OCI-LY7 (cell line): ENCODE data around the gene HOXB6. TPM values are rescaled to one million over a fixed set of nuclear protein-coding genes. Genes with fewer than 3 reads are reported as not detected.

Source experiments
- BruUV-seq: library from RNA; stranded (reverse); fragments of 400-500 nt; replicated peaks from 2 replicates; lab custom pipeline; 2021; lab: Mats Ljungman, UMichigan
- CTCF ChIA-PET: fragments of 300-600 bp; sonication (Branson Sonifier 250); formaldehyde crosslinking; loops from one replicate; lab custom pipeline; 2022; ENCODE audit warnings: antibody characterized with exemption; ENCODE audit not compliant: unreplicated experiment; lab: Charles Lee
- POLR2A ChIA-PET: fragments of 300-600 bp; sonication (Branson Sonifier 250); formaldehyde crosslinking; loops from one replicate; lab custom pipeline; 2022; ENCODE audit warnings: antibody characterized with exemption; lab: Charles Lee
- DNase-seq: peaks from one replicate; pipeline ENCODE4 v3.0.0-alpha.2; 2015; ENCODE audit warnings: low spot score
- H2AFZ ChIP-seq: fragments of 200-600 bp; sonication (generic), shearing (Covaris generic); 2 replicates; pipeline ENCODE4 v1.6.1; 2014; ENCODE audit warnings: mild to moderate bottlenecking, antibody characterized with exemption, low read length, moderate library complexity
- H3K27ac ChIP-seq: fragments of 200-600 bp; sonication (generic); 2 replicates; pipeline ENCODE4 v1.5.1; 2014; ENCODE audit warnings: mixed run types, low read depth, mild to moderate bottlenecking, moderate library complexity, low read length, inconsistent platforms; ENCODE audit not compliant: poor library complexity, severe bottlenecking
- H3K36me3 ChIP-seq: fragments of 200-600 bp; sonication (generic); 2 replicates; pipeline ENCODE4 v1.6.1; 2014; ENCODE audit warnings: mild to moderate bottlenecking, antibody characterized with exemption, low read length, moderate library complexity, mixed read lengths; ENCODE audit not compliant: insufficient read depth
- H3K4me1 ChIP-seq: fragments of 200-600 bp; sonication (generic); 2 replicates; pipeline ENCODE4 v1.5.1; 2014; ENCODE audit warnings: mild to moderate bottlenecking, low read length; ENCODE audit not compliant: insufficient read depth, poor library complexity, severe bottlenecking
- H3K4me2 ChIP-seq: fragments of 200-600 bp; sonication (generic); 2 replicates; pipeline ENCODE4 v1.6.1; 2014; ENCODE audit warnings: mild to moderate bottlenecking, low read length
- H3K4me3 ChIP-seq: fragments of 200-600 bp; sonication (generic); 2 replicates; pipeline ENCODE4 v1.5.1; 2014; ENCODE audit warnings: mild to moderate bottlenecking, low read depth, low read length; ENCODE audit not compliant: poor library complexity, severe bottlenecking
- H3K79me2 ChIP-seq: fragments of 200-600 bp; sonication (generic); 2 replicates; pipeline ENCODE4 v1.6.1; 2016; ENCODE audit warnings: low read depth, mild to moderate bottlenecking, low read length, moderate library complexity, mixed read lengths; ENCODE audit not compliant: insufficient read depth
- H3K9me2 ChIP-seq: fragments of 200-600 bp; sonication (generic); 2 replicates; pipeline ENCODE4 v1.6.1; 2016; ENCODE audit warnings: mild to moderate bottlenecking, low read length, mixed read lengths; ENCODE audit not compliant: insufficient read depth
- H3K9me3 ChIP-seq: fragments of 200-600 bp; sonication (generic); 2 replicates; pipeline ENCODE4 v1.6.1; 2014; ENCODE audit warnings: mild to moderate bottlenecking, mixed run types, low read length, mixed read lengths
- H4K20me1 ChIP-seq: fragments of 200-600 bp; sonication (generic); 2 replicates; pipeline ENCODE4 v1.6.1; 2014; ENCODE audit warnings: mild to moderate bottlenecking, antibody characterized with exemption, low read length, moderate library complexity, mixed read lengths; ENCODE audit not compliant: insufficient read depth
- CTCF ChIP-seq: fragments of 200-600 bp; sonication (generic); conservative IDR thresholded peaks from 2 replicates; pipeline ENCODE4 v1.5.1; 2014; ENCODE audit warnings: mild to moderate bottlenecking, antibody characterized with exemption, low read length, moderate library complexity, mixed read lengths
- EZH2phosphoT487 ChIP-seq: fragments of 200-600 bp; sonication (generic); IDR thresholded peaks from 2 replicates; pipeline ENCODE4 v1.6.1; 2018; ENCODE audit warnings: low read depth, borderline replicate concordance, mild to moderate bottlenecking, mixed run types, antibody characterized with exemption, low read length, moderate library complexity, mixed read lengths
- intact Hi-C: fragments of 100-400 bp; cut with micrococcal nuclease; formaldehyde crosslinking; loops from one replicate; pipeline ENCODE4 v1.10.0; 2022; ENCODE audit not compliant: unreplicated experiment
- total RNA-seq, 2 experiments: library from RNA; depleted of rRNA in 1 of 2; stranded (reverse); fragments of >200 nt in 1 of 2; shearing (Covaris generic) in 1 of 2; gene quantifications; 2 replicates each; pipeline ENCODE4 v1.2.3, GENCODE V29; 2014 to 2022

The HOXB6 gene
- total RNA-seq, 2 experiments from 2014 or later: not detected

- Histone ChIP-seq H2AFZ (no peak overlapping the region), H3K79me2 (no peaks in the 10 kb centered on the region), H4K20me1 (no peaks in the 10 kb centered on the region), H3K9me3 (no peaks in the 10 kb centered on the region), H3K4me1 (no peaks in the 10 kb centered on the region), H3K27ac (no peak overlapping the region), H3K4me3 (no peak overlapping the region), H3K4me2 (no peak overlapping the region), H3K36me3 (no peaks in the 10 kb centered on the region), H3K9me2 (no peaks in the 10 kb centered on the region)
- CTCF ChIA-PET: no interaction called here
- BruUV-seq: no TSS peak
- no peak for DNase-seq
- TF ChIP-seq CTCF (no peak), EZH2phosphoT487 (no peak)
- POLR2A ChIA-PET: no interaction called here
- intact Hi-C loops: no loop called here
These were observed 23.1 kb upstream of the HOXB6 start for GRCh38 chr17:48627623-48628521.

GRCh38 chr17:48627118-48627597 lies 22.4 kb upstream of the HOXB6 start:
- Histone ChIP-seq H3K27ac (no peak overlapping the region), H3K36me3 (no peaks in the 10 kb centered on the region), H3K4me2 (no peak overlapping the region), H3K79me2 (no peaks in the 10 kb centered on the region), H3K9me2 (no peaks in the 10 kb centered on the region), H3K4me1 (no peaks in the 10 kb centered on the region), H3K4me3 (no peak overlapping the region), H2AFZ (no peak overlapping the region), H3K9me3 (no peaks in the 10 kb centered on the region), H4K20me1 (no peaks in the 10 kb centered on the region)
- intact Hi-C loops: no loop called here
- TF ChIP-seq EZH2phosphoT487 (no peak), CTCF (no peak)
- DNase-seq: no peak
- ChIA-PET POLR2A (no interaction called here), CTCF (no interaction called here)
- BruUV-seq: no TSS peak
